IMR-90 (cell line): ENCODE measurements around the gene RASGRP4. TPM values are rescaled to one million over a fixed set of nuclear protein-coding genes. Genes with fewer than 3 reads are reported as not detected.

ENCODE experiments used
- ATAC-seq: fragments of 200-7000 bp; cut with Tn5 transposase; 2 replicates; pipeline ENCODE4 v1.9.1; 2020; ENCODE audit warnings: low read depth, mild to moderate bottlenecking, moderate library complexity
- BruUV-seq: library from RNA; stranded (reverse); fragments of 400-500 nt; replicated peaks from 2 replicates; lab custom pipeline; 2021; lab: Mats Ljungman, UMichigan
- CTCF ChIA-PET: fragments of 300-600 bp; formaldehyde crosslinking; extraction: SDS; loops from one replicate; lab custom pipeline; 2021; ENCODE audit warnings: antibody characterized with exemption; lab: Yijun Ruan, JAX
- POLR2A ChIA-PET: fragments of 300-600 bp; sonication (Branson Sonifier 250); formaldehyde crosslinking; loops from one replicate; lab custom pipeline; 2022; ENCODE audit warnings: antibody characterized with exemption; ENCODE audit not compliant: unreplicated experiment; lab: Charles Lee
- DNase-seq: peaks from one replicate; pipeline ENCODE4 v3.0.0; 2013
- H2AFZ ChIP-seq: replicated peaks from 2 replicates; pipeline ENCODE3; 2013; ENCODE audit warnings: low read length, mild to moderate bottlenecking; ENCODE audit not compliant: poor library complexity
- H2AK5ac ChIP-seq: 2 replicates; pipeline ENCODE4 v1.6.1; 2013; ENCODE audit warnings: low read depth, low read length, inconsistent platforms
- H2AK9ac ChIP-seq: replicated peaks from 2 replicates; pipeline ENCODE3; 2013; ENCODE audit warnings: mild to moderate bottlenecking, low read depth, low read length, moderate library complexity; ENCODE audit not compliant: poor library complexity
- H2BK120ac ChIP-seq: 2 replicates; pipeline ENCODE4 v1.6.1; 2013; ENCODE audit warnings: low read depth, low read length, inconsistent platforms
- H2BK15ac ChIP-seq: 3 replicates; pipeline ENCODE4 v1.6.1; 2013; ENCODE audit warnings: low read depth, low read length, inconsistent platforms
- H2BK20ac ChIP-seq: 2 replicates; pipeline ENCODE4 v1.6.1; 2013; ENCODE audit warnings: low read depth, mild to moderate bottlenecking, inconsistent platforms, low read length, moderate library complexity
- H2BK5ac ChIP-seq: 2 replicates; pipeline ENCODE4 v1.6.1; 2013; ENCODE audit warnings: mild to moderate bottlenecking, low read depth, low read length, inconsistent platforms; ENCODE audit not compliant: poor library complexity, severe bottlenecking
- H3K14ac ChIP-seq: replicated peaks from 2 replicates; pipeline ENCODE4 v1.6.1; 2013; ENCODE audit warnings: low read depth, low read length, inconsistent platforms
- H3K18ac ChIP-seq: 2 replicates; pipeline ENCODE4 v1.6.1; 2013; ENCODE audit warnings: low read depth, low read length, control low read depth
- H3K23ac ChIP-seq: 2 replicates; pipeline ENCODE4 v1.6.1; 2013; ENCODE audit warnings: low read depth, low read length, inconsistent platforms
- H3K27ac ChIP-seq: 2 replicates; pipeline ENCODE4 v1.5.1; 2013; ENCODE audit warnings: mild to moderate bottlenecking, control low read depth, low read length; ENCODE audit not compliant: insufficient read depth
- H3K27me3 ChIP-seq: 2 replicates; pipeline ENCODE4 v1.6.1; 2013; ENCODE audit warnings: low read length; ENCODE audit not compliant: control insufficient read depth, insufficient read depth
- H3K36me3 ChIP-seq: 2 replicates; pipeline ENCODE4 v1.6.1; 2013; ENCODE audit warnings: low read length, mixed read lengths; ENCODE audit not compliant: control insufficient read depth, insufficient read depth
- H3K4ac ChIP-seq: 2 replicates; pipeline ENCODE4 v1.6.1; 2013; ENCODE audit warnings: low read depth, low read length, inconsistent platforms
- H3K4me1 ChIP-seq: 2 replicates; pipeline ENCODE4 v1.6.1; 2013; ENCODE audit warnings: low read length, mixed read lengths; ENCODE audit not compliant: control insufficient read depth, insufficient read depth
- H3K4me2 ChIP-seq: 2 replicates; pipeline ENCODE4 v1.6.1; 2013; ENCODE audit warnings: low read depth, mild to moderate bottlenecking, control low read depth, low read length, moderate library complexity
- H3K4me3 ChIP-seq: 2 replicates; pipeline ENCODE4 v1.5.1; 2013; ENCODE audit warnings: low read depth, mild to moderate bottlenecking, control low read depth, low read length, moderate library complexity; ENCODE audit not compliant: insufficient read depth
- H3K56ac ChIP-seq: 2 replicates; pipeline ENCODE4 v1.6.1; 2013; ENCODE audit warnings: low read length, inconsistent platforms; ENCODE audit not compliant: insufficient read depth; ENCODE audit errors: extremely low read depth
- H3K79me1 ChIP-seq, 2 experiments: 2 replicates each; pipeline ENCODE4 v1.6.1; 2013; ENCODE audit warnings: low read length in 2 of 2, inconsistent platforms in 1 of 2, low read depth in 1 of 2
- H3K9ac ChIP-seq: 2 replicates; pipeline ENCODE4 v1.6.1; 2013; ENCODE audit warnings: low read depth, low read length, control low read depth
- H3K9me1 ChIP-seq: 2 replicates; pipeline ENCODE4 v1.6.1; 2013; ENCODE audit warnings: low read length, inconsistent platforms; ENCODE audit not compliant: insufficient read depth
- H3K9me3 ChIP-seq: 2 replicates; pipeline ENCODE4 v1.6.1; 2013; ENCODE audit warnings: low read length; ENCODE audit not compliant: control insufficient read depth, insufficient read depth
- H4K20me1 ChIP-seq: 2 replicates; pipeline ENCODE4 v1.6.1; 2013; ENCODE audit warnings: low read length, inconsistent platforms; ENCODE audit not compliant: insufficient read depth
- H4K5ac ChIP-seq: 2 replicates; pipeline ENCODE4 v1.6.1; 2013; ENCODE audit warnings: mild to moderate bottlenecking, low read depth, low read length, control low read depth
- H4K8ac ChIP-seq, 2 experiments: 2 replicates each; pipeline ENCODE4 v1.6.1; 2013; ENCODE audit warnings: low read depth in 2 of 2, low read length in 2 of 2, control low read depth in 1 of 2, inconsistent platforms in 1 of 2
- H4K91ac ChIP-seq: 2 replicates; pipeline ENCODE4 v1.6.1; 2013; ENCODE audit warnings: low read depth, low read length, inconsistent platforms; ENCODE audit not compliant: insufficient read depth
- NFE2L2 ChIP-seq: fragments of 150-350 bp; IDR thresholded peaks from 2 replicates; pipeline ENCODE4 v1.6.1; 2016; ENCODE audit warnings: low read depth, mild to moderate bottlenecking, low read length
- RFX5 ChIP-seq: IDR thresholded peaks from 2 replicates; pipeline ENCODE4 v1.8.0; 2012; ENCODE audit warnings: low read depth, mild to moderate bottlenecking, low read length, moderate library complexity
- USF2 ChIP-seq: fragments of 150-350 bp; IDR thresholded peaks from 2 replicates; pipeline ENCODE4 v1.6.1; 2017; ENCODE audit warnings: mild to moderate bottlenecking, antibody characterized with exemption, low read length, low read depth
- WGBS, 2 experiments: methylation state at CpG; one replicate each; pipeline versions ENCODE4 v1.1.5 to v1.1.7; 2013; ENCODE audit warnings: missing lambda C conversion rate in 2 of 2; ENCODE audit not compliant: insufficient read length in 1 of 2; ENCODE audit errors: extremely low coverage in 2 of 2; 5-methylcytosine and 5-hydroxymethylcytosine counted together
- dilution Hi-C: fragments of 300-500 bp; cut with HindIII; formaldehyde crosslinking; loops from one replicate; pipeline ENCODE4 v1.14.3; 2018; ENCODE audit warnings: low sequenced_read_pairs; ENCODE audit not compliant: unreplicated experiment
- in situ Hi-C: fragments of 300-500 bp; cut with MboI; formaldehyde crosslinking; loops from 3 replicates; pipeline ENCODE4 v1.14.3; 2019; ENCODE audit warnings: low sequenced_read_pairs, inconsistent platforms, mixed read lengths
- intact Hi-C: fragments of 100-400 bp; cut with micrococcal nuclease; formaldehyde crosslinking; loops from 2 replicates; pipeline ENCODE4 v1.10.0; 2022
- polyA plus RNA-seq, 3 experiments: library from polyadenylated mRNA; depleted of rRNA; stranded (reverse); fragments of >200 nt; gene quantifications; 2 replicates each; pipeline ENCODE4 v1.2.3, GENCODE V29; 2012; ENCODE audit warnings: low replicate concordance in 1 of 3
- total RNA-seq: library from RNA; depleted of rRNA; stranded (reverse); fragments of >200 nt; gene quantifications from 2 replicates; pipeline ENCODE4 v1.2.3, GENCODE V29; 2012

The RASGRP4 gene
- total and polyA plus RNA-seq, 2 of the 4 experiments (the other 2 are of a cell fraction) = not detected

- H2BK5ac ChIP-seq = no peak overlapping the region
- no peak overlapping the region for H3K4me3 ChIP-seq
- no peaks in the 10 kb centered on the region for H3K27me3 ChIP-seq
- no peak overlapping the region for H2AK9ac ChIP-seq
- WGBS, 2 experiments = no CpG with 5 or more reads among the region's 6 CpGs
- no peak overlapping the region for H3K9ac ChIP-seq
- TF ChIP-seq RFX5 = no peak
- no peak for TF ChIP-seq USF2
- TF ChIP-seq NFE2L2 = no peak
- CTCF ChIA-PET = interaction anchor here (0.8 kb wide), 1 partner anchor 12 kb away, joined by 4 read pairs; no protein-coding TSS in a partner anchor
- no peak overlapping the region for H3K23ac ChIP-seq
- no TSS peak for BruUV-seq
- intact Hi-C loops (no loop called here), in situ Hi-C loops (loop anchor here (25.0 kb wide), 1 partner anchor 532 kb away; the partner anchor contains the start of genes MRPS12 and SARS2), dilution Hi-C loops (no loop called here)
- no peak overlapping the region for H3K4me2 ChIP-seq
- no peak overlapping the region for H3K27ac ChIP-seq
- no peak overlapping the region for H2BK15ac ChIP-seq
- H3K79me1 ChIP-seq = peaks cover 6 to 12% of the 10 kb centered on the region in 2 experiments; a peak in 3 of 4 replicates
- ATAC-seq = no peak
- no peak overlapping the region for H3K14ac ChIP-seq
- H2AK5ac ChIP-seq = no peak overlapping the region
- H2AFZ ChIP-seq = no peak overlapping the region
- H4K91ac ChIP-seq = no peak overlapping the region
- no peaks in the 10 kb centered on the region for H3K4me1 ChIP-seq
- 0 out of 2 replicates have a peak, but pooled peaks cover 3% of the 10 kb centered on the region for H3K9me1 ChIP-seq
- no peak overlapping the region for H4K5ac ChIP-seq
- H4K8ac ChIP-seq = no peak overlapping the region
- H3K4ac ChIP-seq = no peak overlapping the region
- peaks cover 11% of the 10 kb centered on the region; the same call in 1 of the 2 replicates for H3K36me3 ChIP-seq
- no peaks in the 10 kb centered on the region for H4K20me1 ChIP-seq
- no peak for DNase-seq
- H3K9me3 ChIP-seq = no peaks in the 10 kb centered on the region
- H3K18ac ChIP-seq = no peak overlapping the region
- no peak overlapping the region for H2BK120ac ChIP-seq
- no peak overlapping the region for H3K56ac ChIP-seq
- POLR2A ChIA-PET = interaction anchor here (0.7 kb wide), 1 partner anchor 15 kb away, joined by 3 read pairs; no protein-coding TSS in a partner anchor
- no peak overlapping the region for H2BK20ac ChIP-seq
These were observed 21.2 kb downstream of the RASGRP4 start for GRCh38 chr19:38404858-38405257.
